HG02943 (cell line): ENCODE results near the gene NUDT13.

Experiments used
- ATAC-seq: cut with Tn5 transposase; IDR thresholded peaks from one replicate; pipeline ENCODE4 v1.9.1; 2021; ENCODE audit warnings: mild to moderate bottlenecking, low read depth, moderate library complexity; ENCODE audit not compliant: unreplicated experiment

Gene NUDT13

DNA sequence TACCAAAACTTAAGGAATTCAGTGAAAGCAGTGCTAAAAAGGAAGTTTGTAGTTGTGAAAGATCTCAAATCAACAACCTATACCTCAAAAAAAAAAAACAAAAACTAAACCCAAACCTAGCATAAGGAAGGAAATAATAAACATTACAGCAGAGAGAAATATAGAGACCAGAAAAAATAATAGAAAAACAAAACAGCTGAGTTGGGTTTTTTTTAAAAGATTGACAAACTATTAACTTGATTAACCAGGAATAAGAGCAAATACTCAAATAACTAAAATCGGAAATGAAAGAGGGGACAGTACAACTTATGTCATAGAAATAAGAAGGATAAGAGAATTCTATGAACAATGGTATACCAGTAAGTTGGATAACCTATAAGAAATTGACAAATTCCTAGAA lies 50.8 kb downstream of the NUDT13 start:
- no peak for ATAC-seq

DNA sequence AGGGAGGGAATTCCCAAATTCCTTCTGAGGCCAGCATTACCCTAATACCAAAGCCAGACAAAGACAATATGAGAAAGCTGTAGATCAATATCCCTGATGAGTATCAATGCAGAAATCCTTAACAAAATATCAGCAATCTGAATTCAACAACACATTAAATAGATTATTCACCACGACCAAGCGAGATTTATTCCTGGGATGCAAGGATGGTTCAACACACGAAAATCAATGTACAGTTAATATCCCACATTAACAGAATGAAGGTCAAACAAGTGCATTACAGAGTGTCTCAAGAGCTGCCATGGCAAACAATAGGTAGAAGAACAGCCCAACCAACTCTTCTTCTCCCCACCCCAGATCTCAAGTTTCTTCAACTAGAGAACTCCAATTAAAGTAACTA lies 51.4 kb downstream of the NUDT13 start:
- no peak for ATAC-seq

DNA sequence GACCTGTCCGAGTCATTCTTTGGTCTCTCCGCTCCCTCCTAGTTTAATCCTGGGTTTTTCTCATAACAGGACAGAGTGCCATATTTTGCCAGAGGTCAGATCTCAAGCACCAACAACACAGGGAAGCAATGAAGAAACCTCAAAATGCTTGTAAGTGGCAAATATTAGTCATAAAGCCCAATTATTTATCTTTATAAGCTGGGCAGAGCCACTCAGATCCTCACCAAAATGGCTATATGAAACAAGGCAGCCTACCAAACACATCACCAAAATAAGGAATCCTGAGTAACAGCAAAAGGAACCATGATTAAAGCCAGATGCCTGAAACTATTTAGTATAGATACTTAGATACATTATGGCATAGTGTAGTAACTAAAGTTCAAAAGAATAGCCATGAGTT lies 52.8 kb downstream of the NUDT13 start:
- no peak for ATAC-seq

DNA sequence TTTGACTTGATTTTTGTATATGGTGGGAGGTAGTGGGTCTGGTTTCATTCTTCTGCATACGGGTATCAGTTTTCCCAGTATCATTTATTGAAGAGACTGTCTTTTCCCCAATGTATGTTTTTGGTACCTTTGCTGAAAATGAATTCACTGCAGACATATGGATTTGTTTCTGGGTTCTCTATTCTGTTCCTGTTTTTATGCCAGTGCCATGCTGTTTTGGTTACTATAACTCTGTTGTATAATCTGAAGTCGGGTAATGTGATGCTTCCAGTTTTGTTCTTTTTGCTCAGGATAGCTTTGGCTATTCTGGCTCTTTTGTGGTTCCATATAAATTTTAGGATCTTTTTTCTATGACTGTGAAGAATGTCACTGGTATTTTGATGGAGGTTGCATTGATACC lies 56.7 kb downstream of the NUDT13 start:
- no peak for ATAC-seq

DNA sequence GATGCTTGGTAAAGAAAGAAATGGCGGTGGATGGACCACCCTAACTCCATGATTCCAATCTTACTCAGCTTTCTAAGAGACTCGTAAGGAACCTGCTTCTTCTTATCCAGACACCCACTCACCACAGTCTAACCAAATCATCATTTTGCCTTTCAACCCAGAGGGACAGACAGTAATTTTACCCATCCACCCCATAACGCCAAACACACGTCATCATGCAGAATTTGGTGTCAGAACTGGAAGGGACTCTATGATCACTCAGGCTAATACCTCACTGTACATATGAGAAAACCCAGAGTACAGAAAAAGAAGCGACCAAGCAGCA lies 57.2 kb downstream of the NUDT13 start:
- ATAC-seq, result no peak

DNA sequence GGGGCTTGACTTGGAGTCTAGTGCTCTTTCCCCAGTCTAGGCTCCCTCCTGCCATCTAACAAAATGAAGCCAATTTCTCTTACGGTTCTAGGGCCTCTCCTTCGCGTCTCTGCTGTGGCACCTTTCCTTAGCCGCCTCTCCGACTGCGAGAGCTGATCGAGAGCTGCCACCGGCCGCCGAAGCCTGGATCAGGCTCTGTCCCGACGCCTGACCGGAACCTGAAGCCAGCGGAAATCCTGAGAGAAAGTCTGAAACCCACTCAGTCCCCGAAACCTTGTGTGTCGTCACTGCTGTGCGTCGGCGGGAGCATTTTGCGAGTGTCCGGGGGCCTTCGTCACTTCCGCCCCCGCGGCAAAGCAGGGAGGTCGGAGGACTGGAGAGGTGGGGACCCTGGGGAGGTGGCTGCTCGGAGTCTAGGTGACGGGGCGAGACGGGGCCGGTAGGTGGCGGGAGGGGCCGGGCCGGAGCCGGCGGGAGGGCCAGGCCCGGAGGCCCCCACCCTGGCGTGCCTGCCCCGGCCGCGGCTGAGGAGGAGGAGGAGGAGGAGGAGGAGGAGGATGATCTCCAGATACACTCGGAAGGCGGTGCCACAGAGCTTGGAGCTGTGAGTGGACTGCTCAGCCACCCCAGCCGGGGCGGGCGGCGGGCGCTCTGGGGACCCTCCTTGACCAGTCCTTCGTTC lies 57.7 kb downstream of the NUDT13 start, which contains the start of the genes ECD and FAM149B1:
TSS of gene ECD (minus strand) at position 226 of the 682 bp plus-strand sequence. CDS start 4,071 bp downstream, outside the sequence.
TSS of gene FAM149B1 (plus strand) at position 337 of the 682 bp plus-strand sequence. CDS start at position 558, 221 bp downstream.
- ATAC-seq, result peak; percentile 83

DNA sequence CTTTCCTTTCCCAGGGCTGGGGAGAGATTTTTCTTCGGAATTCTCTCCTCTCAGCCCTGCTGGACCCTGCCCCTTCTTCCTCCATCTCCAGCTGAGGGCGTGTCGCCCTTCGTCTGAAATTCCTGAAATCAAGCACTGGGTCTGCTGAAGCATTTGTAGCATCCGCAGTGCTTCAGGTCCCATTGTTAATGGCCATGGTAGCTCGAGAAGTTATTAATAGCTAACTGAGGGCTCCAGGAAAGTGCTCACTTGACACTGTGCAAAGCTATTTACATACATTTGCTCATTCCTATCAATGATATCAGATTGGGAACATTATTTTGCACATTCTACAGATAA lies 58.2 kb downstream of the NUDT13 start:
- ATAC-seq, result no peak

DNA sequence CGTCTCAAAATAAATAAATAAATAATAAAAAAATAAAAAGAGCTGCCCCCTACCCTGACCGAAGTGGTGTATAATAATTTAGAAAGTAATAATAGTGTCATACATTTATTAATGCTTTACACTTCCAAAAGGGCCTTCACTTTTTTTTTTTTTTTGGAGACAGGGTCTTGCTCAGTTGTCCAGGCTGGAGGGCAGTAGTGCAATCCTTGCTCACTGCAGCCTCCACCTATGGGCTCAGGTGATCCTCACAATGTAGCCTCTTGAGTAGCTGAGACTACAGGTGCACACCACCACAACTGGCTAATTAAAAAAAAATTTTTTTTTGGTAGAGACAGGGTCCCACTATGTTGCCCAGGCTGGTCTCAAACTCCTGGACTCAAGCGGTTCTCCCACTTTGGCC lies 59.1 kb downstream of the NUDT13 start:
- no peak for ATAC-seq

DNA sequence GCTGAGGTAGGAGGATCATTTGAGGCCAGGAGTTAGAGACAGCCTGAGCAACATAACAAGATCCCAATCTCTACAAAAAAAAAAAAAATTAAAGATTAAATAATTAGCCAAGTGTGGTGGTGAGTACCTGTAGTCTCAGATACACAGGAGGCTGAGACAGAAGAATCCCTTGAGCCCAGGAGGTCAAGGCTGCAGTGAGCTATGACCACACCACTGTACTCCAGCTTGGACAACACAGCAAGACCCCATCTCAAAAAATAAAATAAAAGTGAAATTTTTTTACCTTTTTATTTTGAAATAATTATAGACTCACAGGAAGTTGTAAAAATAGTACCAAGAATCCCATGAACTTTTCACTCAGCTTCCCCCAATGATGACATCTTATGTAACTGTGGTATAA lies 62.6 kb downstream of the NUDT13 start:
- ATAC-seq, result no peak

DNA sequence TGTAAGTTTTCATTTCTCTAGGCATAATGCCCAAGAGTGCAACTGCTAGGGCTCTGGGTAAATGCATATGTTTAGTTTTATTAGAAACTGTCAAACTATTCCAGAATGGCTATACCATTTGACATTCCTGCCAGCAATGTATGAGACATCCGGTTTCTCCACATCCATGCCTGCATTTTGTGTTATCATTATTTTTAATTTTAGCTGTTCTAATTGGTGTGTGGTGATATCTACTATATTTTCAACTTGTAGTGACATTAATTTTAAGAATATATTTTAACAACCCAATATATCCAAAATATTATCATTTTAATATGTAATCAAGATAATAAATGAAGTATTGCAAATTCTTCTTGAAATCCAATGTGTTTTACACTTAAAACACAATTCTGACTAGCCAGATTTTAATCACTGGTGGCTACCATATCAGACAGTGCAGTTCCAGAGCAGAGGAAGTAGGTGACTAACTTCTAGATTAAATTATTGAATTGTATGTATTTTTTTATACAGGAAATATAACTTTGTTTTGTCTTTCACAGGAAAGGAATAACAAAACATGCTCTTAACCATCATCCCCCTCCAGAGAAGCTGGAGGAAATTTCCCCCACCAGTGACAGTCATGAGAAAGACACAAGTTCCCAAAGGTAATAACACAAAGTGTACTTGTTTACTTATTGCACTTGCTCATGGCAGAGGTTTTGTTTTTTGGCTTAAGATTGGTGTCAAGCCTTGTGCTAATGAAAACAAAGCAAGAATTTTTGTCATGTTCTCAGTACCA lies 64.1 kb downstream of the NUDT13 start:
- no peak for ATAC-seq
